ENCODE data around the gene CEP112. TPM values are rescaled to one million over a fixed set of nuclear protein-coding genes. Genes with fewer than 3 reads are reported as not detected.

Gene CEP112
- total and polyA plus RNA-seq, 2 donors: 12.4 to 36.6 TPM

Other genes with a start within 250 kb of the CEP112 start
- gene APOH, start 37.3 kb upstream of the CEP112 start, total RNA-seq: not detected
- gene APOH, start 37.3 kb upstream of the CEP112 start, polyA plus RNA-seq: 3.3 TPM
- gene PRKCA, start 110.5 kb upstream of the CEP112 start, total RNA-seq: 24.4 TPM
- 15.6 TPM for gene PRKCA, start 110.5 kb upstream of the CEP112 start, polyA plus RNA-seq